ENCODE data around the gene STAMBP. TPM values are rescaled to one million over a fixed set of nuclear protein-coding genes. Genes with fewer than 3 reads are reported as not detected.

STAMBP gene
- total and polyA plus RNA-seq, 9 of the 15 experiments (the other 6 are each of a cell fraction or from before 2014, with no cell fraction given) = 36.9 to 75.2 (median 48.8) TPM

GRCh38 chr2:73888388-73888787 lies 59.6 kb downstream of the STAMBP start (continued):
- 0 out of 2 replicates have a peak, but pooled peaks have one; percentile 39 for TF ChIP-seq ZNF175 (CRISPR knock-in tag; IDR thresholded peaks at IDR 0.05; ENCODE audit: low read depth)

GRCh38 chr2:73889206-73889605 lies 60.4 kb downstream of the STAMBP start:
- Histone ChIP-seq H3K27ac (ENCODE audit: extremely low read depth, low read depth, low read length) (no peak overlapping the region), H3K27me3 (ENCODE audit: control insufficient read depth in 2 of 2, insufficient read depth in 2 of 2, low read length in 2 of 2) (peaks cover 2 to 4% of the 10 kb centered on the region in 2 experiments; a peak in 1 of 5 replicates), H3K9ac (ENCODE audit: insufficient read depth in 1 of 2, low read depth in 2 of 2, low read length in 2 of 2) (no peak overlapping the region), H4K20me1 (replicated peaks; ENCODE audit: control insufficient read depth, insufficient read depth, low read length) (no peaks in the 10 kb centered on the region), H3K4me1 (replicated peaks in 1 of 2; ENCODE audit: control insufficient read depth in 2 of 2, insufficient read depth in 2 of 2, low read length in 2 of 2) (peaks cover 0 to 6% of the 10 kb centered on the region in 2 experiments; a peak in 1 of 5 replicates), H3K9me1 (ENCODE audit: control insufficient read depth, insufficient read depth, low read length) (no peaks in the 10 kb centered on the region), H3K79me2 (ENCODE audit: control insufficient read depth, insufficient read depth, low read length) (no peaks in the 10 kb centered on the region), H3K4me3 (no peak overlapping the region), H3K9me3 (replicated peaks; ENCODE audit: control insufficient read depth, insufficient read depth, low read depth, low read length) (no peaks in the 10 kb centered on the region), H3K36me3 (ENCODE audit: control insufficient read depth, insufficient read depth, low read length) (no peaks in the 10 kb centered on the region), H2AFZ (ENCODE audit: low read depth, low read length) (no peak overlapping the region), H3K4me2 (ENCODE audit: insufficient read depth, low read length) (no peak overlapping the region)
- ChIA-PET POLR2A (no interaction called here), CTCF (ENCODE audit: low intra/inter-chr PET ratio) (no interaction called here)
- FAIRE-seq = no peak
- DNase-seq (ENCODE audit: extremely low read depth in 1 of 4, low spot score in 3 of 4) = no peak
- TF ChIP-seq IRF9 (tag; IDR thresholded peaks at IDR 0.05) (no peak), HMGXB4 (CRISPR knock-in tag; IDR thresholded peaks at IDR 0.05) (no peak), CEBPB (tag; IDR thresholded peaks at IDR 0.05) (no peak), SMARCC2 (IDR thresholded peaks at IDR 0.05; ENCODE audit: low read depth) (no peak), MLLT1 (IDR thresholded peaks at IDR 0.05) (no peak), ZFPM2 (CRISPR knock-in tag; IDR thresholded peaks at IDR 0.05) (no peak), ZNF133 (CRISPR knock-in tag; IDR thresholded peaks at IDR 0.05) (no peak), SIN3B (IDR thresholded peaks at IDR 0.05; ENCODE audit: low read depth) (no peak)
- intact Hi-C loops (cut with micrococcal nuclease) (no loop called here), in situ Hi-C loops (cut with MboI) (no loop called here)
- BruUV-seq (replicated peaks) = no TSS peak
- no peak for ATAC-seq
- WGBS (ENCODE audit: insufficient coverage, low coverage, missing lambda C conversion rate) = 31% methylated on average over 5 of the region's 5 CpGs
